ENCODE data around the gene CCDC69.

GRCh38 chr5:151132963-151133362 lies 90.9 kb downstream of the CCDC69 start:
- TF ChIP-seq POLR2A (IDR thresholded peaks at IDR 0.05; ENCODE audit: low read depth, low read length) (no peak), POLR2AphosphoS5 (IDR thresholded peaks at IDR 0.05; ENCODE audit: low read depth, low read length) (no peak), TAF1 (IDR thresholded peaks at IDR 0.05; ENCODE audit: borderline replicate concordance, low read depth, low read length) (no peak)
